HG03354 (cell line): Measurements from ENCODE around the gene CGREF1.

ENCODE experiments used
- ATAC-seq: cut with Tn5 transposase; IDR thresholded peaks from one replicate; pipeline ENCODE4 v1.9.1; 2021; ENCODE audit warnings: mild to moderate bottlenecking; ENCODE audit not compliant: unreplicated experiment, poor library complexity, severe bottlenecking

The CGREF1 gene

GRCh38 chr2:27118525-27119329, at the start of gene CGREF1:
Gene CGREF1, minus strand, starts transcription at chr2:27119128. Its CDS starts 14,762 bp downstream, at chr2:27104366.
- ATAC-seq = no peak

- ATAC-seq = no peak
Measured at GRCh38 chr2:27164960-27165763, 46.2 kb upstream of the CGREF1 start.

- no peak for ATAC-seq
Measured at GRCh38 chr2:27162151-27163121, 43.5 kb upstream of the CGREF1 start.

- ATAC-seq = no peak
Measured at GRCh38 chr2:27160191-27160590, 41.3 kb upstream of the CGREF1 start.

- no peak for ATAC-seq
Measured at GRCh38 chr2:27159271-27159670, 40.3 kb upstream of the CGREF1 start.

GRCh38 chr2:27158468-27158867, 39.5 kb upstream of the CGREF1 start:
- no peak for ATAC-seq

GRCh38 chr2:27155069-27155520, 36.2 kb upstream of the CGREF1 start:
- no peak for ATAC-seq

- no peak for ATAC-seq
Measured at GRCh38 chr2:27154488-27154887, 35.6 kb upstream of the CGREF1 start.

- no peak for ATAC-seq
Measured at GRCh38 chr2:27152796-27153464, 34.0 kb upstream of the CGREF1 start.

GRCh38 chr2:27152102-27152795, 33.3 kb upstream of the CGREF1 start:
- ATAC-seq = no peak

GRCh38 chr2:27150639-27151230, 31.8 kb upstream of the CGREF1 start:
- ATAC-seq = no peak

GRCh38 chr2:27149570-27150405, 30.9 kb upstream of the CGREF1 start:
- ATAC-seq = no peak

- no peak for ATAC-seq
Measured at GRCh38 chr2:27148801-27149439, 30.0 kb upstream of the CGREF1 start, which contains the start of gene TCF23. Gene TCF23, plus strand, starts transcription at chr2:27149004. Its CDS starts 130 bp downstream, at chr2:27149134.

- no peak for ATAC-seq
Measured at GRCh38 chr2:27147935-27148334, 29.0 kb upstream of the CGREF1 start.

- no peak for ATAC-seq
Measured at GRCh38 chr2:27145682-27146081, 26.8 kb upstream of the CGREF1 start.

- no peak for ATAC-seq
Measured at GRCh38 chr2:27143285-27143684, 24.4 kb upstream of the CGREF1 start.

- ATAC-seq = no peak
Measured at GRCh38 chr2:27139310-27139709, 20.4 kb upstream of the CGREF1 start, which contains the start of gene PRR30. Gene PRR30, minus strand, starts transcription at chr2:27139410. Its CDS starts 1,081 bp downstream, at chr2:27138329.
